Activated CD8-positive, alpha-beta memory T cell treated with anti-CD3 and anti-CD28 coated beads, Interleukin-2, amount 10 ng/mL, durations not matched to agents 7 days and 5 days (primary cell): ENCODE data around the gene ADAP1. TPM values are rescaled to one million over a fixed set of nuclear protein-coding genes. Genes with fewer than 3 reads are reported as not detected.
A peak's percentile ranks its signal among the peaks of the same experiment; 100 is the strongest.
"Not testable (repeated sequence)": the region's sequence is repeated elsewhere in the genome, so short reads cannot be mapped to it uniquely, and the experiment has no call there.

Experiments
- ATAC-seq: fragments of 150-1000 bp; cut with Tn5 transposase; one replicate; pipeline ENCODE4 v1.10.0; 2021; ENCODE audit warnings: moderate library complexity
- CTCF ChIA-PET: fragments of 350-600 bp; sonication (Branson Sonifier 250); formaldehyde crosslinking; loops from one replicate; lab custom pipeline; 2021; ENCODE audit warnings: antibody characterized with exemption; lab: Charles Lee
- DNase-seq: peaks from one replicate; pipeline ENCODE4 v3.0.0-alpha.2; 2020
- H3K27ac Mint-ChIP-seq: one replicate; pipeline ENCODE4 v1.8.0; 2021; ENCODE audit warnings: mild to moderate bottlenecking, mixed read lengths
- H3K27me3 Mint-ChIP-seq: one replicate; pipeline ENCODE4 v1.8.0; 2021; ENCODE audit warnings: mixed read lengths
- H3K36me3 Mint-ChIP-seq: one replicate; pipeline ENCODE4 v1.8.0; 2021; ENCODE audit warnings: mild to moderate bottlenecking, mixed read lengths
- H3K4me1 Mint-ChIP-seq: one replicate; pipeline ENCODE4 v1.8.0; 2021; ENCODE audit warnings: mixed read lengths
- H3K4me3 Mint-ChIP-seq: one replicate; pipeline ENCODE4 v1.8.0; 2021; ENCODE audit warnings: mild to moderate bottlenecking, moderate library complexity, mixed read lengths
- H3K9me3 Mint-ChIP-seq: one replicate; pipeline ENCODE4 v1.8.0; 2022; ENCODE audit warnings: low read depth, mixed read lengths
- total RNA-seq, 2 experiments: library from RNA; stranded (reverse); gene quantifications; one replicate each; pipeline ENCODE4 v1.2.3, GENCODE V29; 2021

The ADAP1 gene
- total RNA-seq, 2 experiments from 2014 or later = 12.4 to 30.8 TPM

GRCh38 chr7:929311-929711 lies 25.2 kb downstream of the ADAP1 start:
- Mint-ChIP-seq H3K4me1 (peaks cover 41% of the 10 kb centered on the region), H3K4me3 (no peak overlapping the region), H3K27ac (peak overlapping the region; percentile 46), H3K9me3 (peaks cover 2% of the 10 kb centered on the region), H3K27me3 (peaks cover 26% of the 10 kb centered on the region), H3K36me3 (peaks cover 6% of the 10 kb centered on the region)
- CTCF ChIA-PET = interaction anchor here (1.1 to 1.4 kb wide), 5 partner anchors 24 to 64 kb away, joined by 3 to 7 read pairs (median 3); no protein-coding TSS in a partner anchor
- ATAC-seq = no peak
- no peak for DNase-seq

DNA sequence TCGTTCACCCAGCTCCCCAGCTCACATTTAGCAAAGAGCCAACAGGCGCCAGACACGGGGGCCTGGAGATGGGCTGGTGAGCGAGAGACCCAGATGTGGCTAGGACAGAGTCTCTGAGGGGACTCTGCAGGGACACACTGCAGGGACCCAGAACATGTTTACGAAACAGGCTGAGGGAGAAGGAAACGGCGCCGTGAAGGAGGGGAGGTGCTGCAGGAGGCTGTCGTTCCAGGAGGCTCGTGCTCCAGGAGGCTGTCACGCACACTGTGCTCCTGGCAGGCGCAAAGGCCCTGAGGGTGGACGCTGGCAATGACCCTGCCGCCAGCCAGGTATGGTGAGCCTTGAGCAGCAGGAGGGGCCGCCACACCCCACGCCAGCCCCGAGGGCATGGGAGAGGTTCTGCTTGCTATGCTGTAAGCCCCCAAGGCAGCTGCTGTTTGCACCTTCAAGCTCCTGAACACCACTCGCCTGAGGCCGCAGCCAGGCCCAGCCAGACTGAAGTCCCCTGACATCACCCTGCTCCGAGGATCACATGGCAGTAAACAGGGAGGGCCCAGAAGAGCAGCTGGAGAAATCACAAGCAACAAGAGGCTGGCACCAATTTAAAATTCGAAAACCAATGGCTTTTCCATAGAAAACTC lies 27.3 kb downstream of the ADAP1 start:
- no peak for ATAC-seq
- H3K4me1 Mint-ChIP-seq = peaks cover 55% of the 10 kb centered on the region
- no peak overlapping the region for H3K4me3 Mint-ChIP-seq
- H3K9me3 Mint-ChIP-seq = peaks cover 2% of the 10 kb centered on the region
- no peak overlapping the region for H3K27ac Mint-ChIP-seq
- no peak for DNase-seq
- peaks cover 26% of the 10 kb centered on the region for H3K27me3 Mint-ChIP-seq
- peaks cover 6% of the 10 kb centered on the region for H3K36me3 Mint-ChIP-seq
- CTCF ChIA-PET = interaction anchor here (0.7 kb wide), 1 partner anchor 139 kb away, joined by 3 read pairs; no protein-coding TSS in a partner anchor

GRCh38 chr7:926061-927030 lies 28.1 kb downstream of the ADAP1 start:
- no peak for DNase-seq
- no peak for ATAC-seq
- no peak overlapping the region for H3K4me3 Mint-ChIP-seq
- H3K27me3 Mint-ChIP-seq = peaks cover 24% of the 10 kb centered on the region
- peaks cover 2% of the 10 kb centered on the region for H3K9me3 Mint-ChIP-seq
- CTCF ChIA-PET = no interaction called here
- peaks cover 6% of the 10 kb centered on the region for H3K36me3 Mint-ChIP-seq
- peak overlapping the region; percentile 18 for H3K27ac Mint-ChIP-seq
- H3K4me1 Mint-ChIP-seq = peaks cover 59% of the 10 kb centered on the region

GRCh38 chr7:925601-926000 lies 28.9 kb downstream of the ADAP1 start:
- Mint-ChIP-seq H3K9me3 (peaks cover 2% of the 10 kb centered on the region), H3K4me1 (peaks cover 61% of the 10 kb centered on the region), H3K27me3 (peaks cover 25% of the 10 kb centered on the region), H3K4me3 (no peak overlapping the region), H3K36me3 (peaks cover 6% of the 10 kb centered on the region), H3K27ac (peak overlapping the region; percentile 18)
- CTCF ChIA-PET = interaction anchor here (1.0 to 1.4 kb wide), 2 partner anchors 14 to 251 kb away, joined by 4 read pairs; no protein-coding TSS in a partner anchor
- DNase-seq (peak; percentile 85), ATAC-seq (peak; percentile 11)

- ATAC-seq (peak; percentile 49), DNase-seq (peak; percentile 85)
- Mint-ChIP-seq H3K9me3 (no peaks in the 10 kb centered on the region), H3K27me3 (peaks cover 21% of the 10 kb centered on the region), H3K27ac (peak overlapping the region; percentile 75), H3K4me1 (peaks cover 54% of the 10 kb centered on the region), H3K4me3 (peak overlapping the region; percentile 59), H3K36me3 (peaks cover 3% of the 10 kb centered on the region)
- CTCF ChIA-PET = interaction anchor here (1.0 to 1.4 kb wide), 2 partner anchors 15 to 252 kb away, joined by 4 read pairs; no protein-coding TSS in a partner anchor
Measured at GRCh38 chr7:924541-925231, 29.8 kb downstream of the ADAP1 start.

DNA sequence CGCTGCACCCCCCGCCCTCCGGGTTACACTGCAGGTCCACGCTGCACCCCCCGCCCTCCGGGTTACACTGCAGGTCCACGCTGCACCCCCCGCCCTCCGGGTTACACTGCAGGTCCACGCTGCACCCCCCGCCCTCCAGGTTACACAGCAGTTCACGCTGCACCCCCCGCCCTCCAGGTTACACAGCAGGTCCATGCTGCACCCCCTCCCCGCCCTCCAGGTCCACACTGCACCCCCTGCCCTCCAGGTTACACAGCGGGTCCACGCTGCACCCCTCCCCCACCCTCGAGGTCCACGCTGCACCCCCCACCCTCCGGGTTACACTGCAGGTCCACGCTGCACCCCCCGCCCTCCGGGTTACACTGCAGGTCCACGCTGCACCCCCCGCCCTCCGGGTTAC lies 30.4 kb downstream of the ADAP1 start:
- Mint-ChIP-seq H3K4me1 (peaks cover 49% of the 10 kb centered on the region), H3K4me3 (peak overlapping the region; percentile 59), H3K27me3 (peaks cover 19% of the 10 kb centered on the region)
- DNase-seq, H3K27ac Mint-ChIP-seq, ATAC-seq, H3K36me3 Mint-ChIP-seq, H3K9me3 Mint-ChIP-seq: not testable (repeated sequence)
- CTCF ChIA-PET = interaction anchor here (0.8 kb wide), 1 partner anchor 141 kb away, joined by 3 read pairs; no protein-coding TSS in a partner anchor

DNA sequence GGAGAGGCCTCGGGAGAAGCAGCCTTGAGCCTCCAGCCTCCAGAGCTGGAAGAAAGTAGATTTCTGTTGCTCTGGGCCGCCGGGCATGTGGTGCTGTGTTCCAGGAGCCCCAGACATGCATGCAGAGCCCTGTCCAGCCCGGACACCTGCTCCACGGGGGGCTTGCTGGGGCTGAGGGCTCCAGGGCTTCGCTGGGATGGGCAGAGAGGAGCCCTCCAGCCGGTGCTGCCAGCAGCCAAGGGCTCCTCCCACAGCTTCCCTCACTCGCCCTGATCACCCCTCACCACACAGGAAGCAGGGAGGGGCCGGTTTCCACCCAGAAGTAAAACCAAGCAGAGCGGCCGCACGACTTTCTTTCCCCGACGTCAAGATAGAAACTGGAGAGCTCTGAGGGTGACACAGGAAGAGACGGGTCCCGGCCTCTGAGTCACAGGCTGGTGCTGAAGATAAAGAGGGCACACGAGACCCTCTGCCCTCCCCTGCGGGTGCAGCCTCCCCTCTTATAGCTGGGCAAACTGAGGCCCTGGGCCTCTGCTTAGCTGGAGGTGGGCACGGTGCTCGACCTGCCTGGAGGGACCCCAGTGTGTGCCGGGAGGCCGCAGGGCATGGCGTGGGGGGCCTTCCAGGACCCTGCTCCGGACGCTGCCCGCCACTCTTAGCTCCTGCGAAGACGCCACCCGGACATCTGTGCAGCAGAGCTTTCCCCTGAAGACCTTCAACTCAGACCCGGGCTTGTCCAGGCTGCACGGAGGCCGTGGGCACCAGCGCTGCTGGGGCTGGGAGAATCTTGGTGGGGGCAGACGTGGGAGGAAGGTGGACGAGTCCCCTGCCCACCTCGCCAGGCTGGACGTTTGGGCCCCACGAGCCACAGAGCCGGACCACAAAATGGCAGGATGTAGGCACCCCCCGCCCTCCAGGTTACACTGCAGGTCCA lies 31.1 kb downstream of the ADAP1 start:
- CTCF ChIA-PET = interaction anchor here (0.7 to 2.3 kb wide), 7 partner anchors 10 to 253 kb away, joined by 3 to 7 read pairs (median 3); no protein-coding TSS in a partner anchor

DNA sequence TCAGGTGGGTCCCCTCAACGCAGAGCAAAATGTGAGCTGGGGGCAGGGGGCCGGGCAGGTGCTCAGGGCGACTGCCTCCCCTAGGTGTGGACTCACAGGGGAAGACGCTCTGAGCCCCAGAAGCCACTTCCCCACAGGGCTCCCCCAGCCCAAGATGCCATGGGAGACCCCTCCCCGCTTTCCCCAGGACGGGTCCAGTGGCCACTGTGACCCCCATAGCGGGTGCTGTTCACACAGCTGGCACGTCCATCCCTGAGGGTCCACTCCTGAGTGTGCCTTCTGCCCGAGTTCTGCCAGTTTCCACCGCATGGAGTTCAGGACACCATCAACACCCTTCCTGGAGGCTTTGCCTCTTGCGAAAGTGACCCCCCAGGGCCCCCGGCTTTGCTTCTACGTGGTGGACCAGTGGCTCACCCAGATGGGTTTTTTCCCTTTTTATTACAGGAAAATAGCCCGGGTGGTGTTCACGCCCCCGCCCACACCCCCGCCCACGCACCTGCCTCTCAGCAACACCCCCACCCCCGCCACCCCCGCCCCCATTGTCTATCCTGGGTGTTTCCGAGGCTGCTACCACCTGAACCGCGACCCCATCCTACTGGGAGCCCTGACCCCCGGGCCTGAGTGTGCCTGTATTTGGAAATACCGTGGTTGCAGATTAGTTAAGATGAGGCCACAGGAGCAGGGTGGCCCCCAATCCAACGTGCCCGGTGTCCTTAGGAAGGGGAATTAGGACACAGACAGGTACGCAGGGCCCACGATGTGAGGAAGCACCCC lies 32.0 kb downstream of the ADAP1 start:
- ATAC-seq (no peak), DNase-seq (peak; percentile 54)
- H3K36me3 Mint-ChIP-seq = peaks cover 1% of the 10 kb centered on the region
- H3K4me1 Mint-ChIP-seq = peaks cover 42% of the 10 kb centered on the region
- peaks cover 11% of the 10 kb centered on the region for H3K27me3 Mint-ChIP-seq
- H3K9me3 Mint-ChIP-seq = no peaks in the 10 kb centered on the region
- H3K27ac Mint-ChIP-seq = peak overlapping the region; percentile 87
- peak overlapping the region; percentile 67 for H3K4me3 Mint-ChIP-seq
- CTCF ChIA-PET = interaction anchor here (1.1 to 2.3 kb wide), 6 partner anchors 8 to 254 kb away, joined by 3 to 7 read pairs (median 4); no protein-coding TSS in a partner anchor

More for the DNA sequence above, 31.1 kb downstream of the ADAP1 start:
- H3K27ac Mint-ChIP-seq = peak overlapping the region; percentile 87
- H3K9me3 Mint-ChIP-seq = no peaks in the 10 kb centered on the region
- ATAC-seq (peak; percentile 82), DNase-seq (peak; percentile 98)
- H3K27me3 Mint-ChIP-seq = peaks cover 12% of the 10 kb centered on the region
- H3K4me3 Mint-ChIP-seq = peak overlapping the region; percentile 67
- H3K4me1 Mint-ChIP-seq = peaks cover 43% of the 10 kb centered on the region
- H3K36me3 Mint-ChIP-seq = peaks cover 1% of the 10 kb centered on the region

- peaks cover 1% of the 10 kb centered on the region for H3K36me3 Mint-ChIP-seq
- H3K27ac Mint-ChIP-seq = no peak overlapping the region
- H3K27me3 Mint-ChIP-seq = peaks cover 7% of the 10 kb centered on the region
- no peak overlapping the region for H3K4me3 Mint-ChIP-seq
- peaks cover 42% of the 10 kb centered on the region for H3K4me1 Mint-ChIP-seq
- no peak for DNase-seq
- CTCF ChIA-PET = interaction anchor here (1.4 to 2.3 kb wide), 5 partner anchors 9 to 255 kb away, joined by 3 to 7 read pairs (median 5); no protein-coding TSS in a partner anchor
- ATAC-seq = no peak
- no peaks in the 10 kb centered on the region for H3K9me3 Mint-ChIP-seq
Measured at GRCh38 chr7:921581-922333, 32.7 kb downstream of the ADAP1 start.

DNA sequence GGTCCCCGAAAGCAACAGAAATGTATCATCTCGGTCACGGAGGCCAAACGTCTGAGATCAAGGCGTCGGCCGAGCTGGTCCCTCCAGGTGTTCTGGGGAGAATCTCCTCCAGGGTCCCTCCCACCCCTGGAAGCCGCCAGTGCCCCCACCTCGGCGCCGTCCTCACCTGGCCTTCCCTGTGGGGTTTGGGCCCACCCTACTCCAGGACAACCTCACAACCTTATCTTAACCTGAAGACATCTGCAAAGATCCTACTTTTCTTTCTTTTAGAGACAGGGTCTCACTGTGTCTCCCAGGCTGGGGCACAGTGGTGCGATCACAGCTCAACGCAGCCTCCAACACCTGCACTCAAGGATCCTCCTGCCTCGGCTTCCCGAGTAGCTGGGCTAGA lies 33.4 kb downstream of the ADAP1 start:
- Mint-ChIP-seq H3K4me1 (peaks cover 42% of the 10 kb centered on the region), H3K27me3 (peaks cover 7% of the 10 kb centered on the region), H3K4me3 (no peak overlapping the region), H3K27ac (no peak overlapping the region), H3K36me3 (peaks cover 1% of the 10 kb centered on the region), H3K9me3 (no peaks in the 10 kb centered on the region)
- CTCF ChIA-PET = interaction anchor here (1.4 to 2.0 kb wide), 2 partner anchors 10 to 72 kb away, joined by 4 to 5 read pairs; no protein-coding TSS in a partner anchor
- DNase-seq (peak; percentile 39), ATAC-seq (no peak)
